Upper lobe of left lung (tissue), 6 donors: Measurements from ENCODE around the gene IPCEF1. TPM values are rescaled to one million over a fixed set of nuclear protein-coding genes. Genes with fewer than 3 reads are reported as not detected.

Experiments
- ATAC-seq, 2 donors: fragments of 200-7000 bp; cut with Tn5 transposase; one replicate each; pipeline ENCODE4 v1.9.1; 2022; ENCODE audit warnings: mild to moderate bottlenecking in 2 of 2, moderate library complexity in 2 of 2; ENCODE audit not compliant: low FRiP score in 2 of 2
- DNase-seq, 2 donors: peaks; one replicate each; pipeline ENCODE4 v3.0.0-alpha.2; 2019 to 2020
- H3K27ac ChIP-seq, 4 donors: fragments of 200-600 bp; sonication (generic); one replicate each; pipeline ENCODE4 v1.5.1; 2016 to 2019
- H3K27me3 ChIP-seq, 4 donors: fragments of 200-600 bp; sonication (generic); one replicate each; pipeline ENCODE4 v1.5.1; 2017 to 2019
- H3K36me3 ChIP-seq, 4 donors: fragments of 200-600 bp; sonication (generic); one replicate each; pipeline ENCODE4 v1.5.1; 2016 to 2019
- H3K4me1 ChIP-seq, 4 donors: fragments of 200-600 bp; sonication (generic); one replicate each; pipeline ENCODE4 v1.5.1; 2018 to 2019
- H3K4me3 ChIP-seq, 4 donors: fragments of 200-600 bp; sonication (generic); one replicate each; pipeline ENCODE4 v1.5.1; 2017 to 2019; ENCODE audit warnings: mild to moderate bottlenecking in 2 of 4, moderate library complexity in 1 of 4
- H3K9me3 ChIP-seq, 4 donors: fragments of 200-600 bp; sonication (generic); one replicate each; pipeline ENCODE4 v1.5.1; 2018 to 2019
- EP300 ChIP-seq, 4 donors: sonication (generic); formaldehyde crosslinking; IDR thresholded peaks; one replicate each; pipeline ENCODE4 v1.5.1; 2017; ENCODE audit warnings: antibody characterized with exemption in 4 of 4, control low read depth in 2 of 4
- POLR2A ChIP-seq, 4 donors: fragments of 450-650 bp; IDR thresholded peaks; one replicate each; pipeline ENCODE4 v1.5.1; 2016 to 2017; ENCODE audit warnings: antibody characterized with exemption in 4 of 4, mild to moderate bottlenecking in 2 of 4
- POLR2AphosphoS5 ChIP-seq, 2 donors: sonication (generic); formaldehyde crosslinking; IDR thresholded peaks; one replicate each; pipeline ENCODE4 v1.5.1; 2017; ENCODE audit warnings: antibody characterized with exemption in 2 of 2
- WGBS, 2 donors: methylation state at CpG; one replicate each; pipeline ENCODE4 v1.1.5; 2017 to 2018; 5-methylcytosine and 5-hydroxymethylcytosine counted together
- total RNA-seq, 6 donors: library from RNA; depleted of rRNA in 4 of 6; stranded (reverse); fragments of >200 nt in 4 of 6; gene quantifications; one replicate each; pipeline versions ENCODE4 v1.1.0 to v1.2.1, GENCODE V29; 2016 to 2021
- TF ChIP-seq, protein P1 (sequence below), 6 experiments: fragments of 450-650 bp in 4 of 6; fragments of 200-600 bp in 2 of 6; sonication (generic) in 2 of 6; IDR thresholded peaks; one replicate each; pipeline ENCODE4 v1.5.1; 2016 to 2019; ENCODE audit warnings: antibody characterized with exemption in 6 of 6
- donor health status: DM: no; HTN: no; CAD: no; lungs with moderate emphysema.
- donor health status: DM: no; HTN: yes; CAD: no; lungs with severe emphysema.

IPCEF1 gene
- total RNA-seq, 6 donors from 2014 or later = 1.0 to 5.5 (median 4.0) TPM

DNA sequence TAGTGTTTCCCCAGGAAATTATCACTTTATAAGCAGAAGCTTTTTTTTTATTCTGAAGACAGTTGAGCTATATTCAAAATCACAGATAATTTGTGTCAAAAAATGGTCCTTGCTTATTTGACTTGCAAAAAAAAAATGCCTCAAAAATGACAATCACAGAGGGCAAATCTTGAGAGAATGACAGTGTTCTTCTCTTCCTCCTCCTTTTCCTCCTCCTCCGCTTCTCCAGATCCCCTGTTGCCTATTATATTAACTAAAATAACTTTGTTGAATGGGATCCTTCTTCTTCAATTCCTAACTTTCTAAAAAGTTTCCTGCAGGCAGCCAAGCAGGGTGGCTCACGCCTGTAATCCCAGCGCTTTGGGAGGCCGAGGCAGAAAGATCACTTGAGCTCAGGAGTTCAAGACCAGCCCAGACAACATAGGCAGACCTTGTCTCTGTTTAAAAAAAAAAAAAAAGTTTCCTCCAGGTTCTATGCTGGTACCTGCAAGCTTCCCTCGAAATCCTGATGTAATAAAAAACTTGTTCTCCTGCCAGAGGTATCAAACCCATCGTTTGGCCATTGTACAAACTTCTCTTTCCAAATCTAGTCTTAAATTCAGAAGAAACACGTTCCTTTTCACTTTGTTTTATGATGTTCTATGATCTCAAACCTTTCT lies 128.6 kb downstream of the IPCEF1 start:
- Histone ChIP-seq H3K9me3 (no peaks in the 10 kb centered on the region), H3K36me3 (no peaks in the 10 kb centered on the region), H3K27me3 (no peaks in the 10 kb centered on the region), H3K4me3 (no peak overlapping the region), H3K4me1 (no peaks in the 10 kb centered on the region), H3K27ac (no peak overlapping the region)
- ATAC-seq (no peak), DNase-seq (no peak)
- WGBS, 2 donors = 90 to 93% methylated on average over 7 of the region's 7 CpGs
- TF ChIP-seq, protein P1, sequence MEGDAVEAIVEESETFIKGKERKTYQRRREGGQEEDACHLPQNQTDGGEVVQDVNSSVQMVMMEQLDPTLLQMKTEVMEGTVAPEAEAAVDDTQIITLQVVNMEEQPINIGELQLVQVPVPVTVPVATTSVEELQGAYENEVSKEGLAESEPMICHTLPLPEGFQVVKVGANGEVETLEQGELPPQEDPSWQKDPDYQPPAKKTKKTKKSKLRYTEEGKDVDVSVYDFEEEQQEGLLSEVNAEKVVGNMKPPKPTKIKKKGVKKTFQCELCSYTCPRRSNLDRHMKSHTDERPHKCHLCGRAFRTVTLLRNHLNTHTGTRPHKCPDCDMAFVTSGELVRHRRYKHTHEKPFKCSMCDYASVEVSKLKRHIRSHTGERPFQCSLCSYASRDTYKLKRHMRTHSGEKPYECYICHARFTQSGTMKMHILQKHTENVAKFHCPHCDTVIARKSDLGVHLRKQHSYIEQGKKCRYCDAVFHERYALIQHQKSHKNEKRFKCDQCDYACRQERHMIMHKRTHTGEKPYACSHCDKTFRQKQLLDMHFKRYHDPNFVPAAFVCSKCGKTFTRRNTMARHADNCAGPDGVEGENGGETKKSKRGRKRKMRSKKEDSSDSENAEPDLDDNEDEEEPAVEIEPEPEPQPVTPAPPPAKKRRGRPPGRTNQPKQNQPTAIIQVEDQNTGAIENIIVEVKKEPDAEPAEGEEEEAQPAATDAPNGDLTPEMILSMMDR (IDR thresholded peaks at IDR 0.05) = no peak
- TF ChIP-seq EP300 (IDR thresholded peaks at IDR 0.05) (no peak), POLR2AphosphoS5 (IDR thresholded peaks at IDR 0.05) (no peak), POLR2A (IDR thresholded peaks at IDR 0.05) (no peak)

GRCh38 chr6:154226461-154226860 lies 130.1 kb downstream of the IPCEF1 start:
- WGBS, 2 donors = 88 to 98% methylated on average over 3 of the region's 3 CpGs
- ATAC-seq (no peak), DNase-seq (no peak)
- Histone ChIP-seq H3K27ac (no peak overlapping the region), H3K4me1 (no peaks in the 10 kb centered on the region), H3K27me3 (no peaks in the 10 kb centered on the region), H3K4me3 (no peak overlapping the region), H3K9me3 (no peaks in the 10 kb centered on the region), H3K36me3 (no peaks in the 10 kb centered on the region)
- TF ChIP-seq POLR2A (IDR thresholded peaks at IDR 0.05) (no peak), EP300 (IDR thresholded peaks at IDR 0.05) (no peak), POLR2AphosphoS5 (IDR thresholded peaks at IDR 0.05) (no peak)
- TF ChIP-seq, protein P1 (IDR thresholded peaks at IDR 0.05) = no peak

GRCh38 chr6:154223296-154223695 lies 133.3 kb downstream of the IPCEF1 start:
- Histone ChIP-seq H3K27ac (no peak overlapping the region), H3K4me3 (no peak overlapping the region), H3K9me3 (no peaks in the 10 kb centered on the region), H3K36me3 (no peaks in the 10 kb centered on the region), H3K27me3 (no peaks in the 10 kb centered on the region), H3K4me1 (no peaks in the 10 kb centered on the region)
- TF ChIP-seq EP300 (IDR thresholded peaks at IDR 0.05) = no peak
- TF ChIP-seq, protein P1 (IDR thresholded peaks at IDR 0.05) = no peak
- no peak for TF ChIP-seq POLR2A (IDR thresholded peaks at IDR 0.05)
- TF ChIP-seq POLR2AphosphoS5 (IDR thresholded peaks at IDR 0.05) = no peak
- ATAC-seq (no peak), DNase-seq (no peak)
- WGBS, 2 donors = 75 to 88% methylated on average over 2 of the region's 2 CpGs

- Histone ChIP-seq H3K4me3 (no peak overlapping the region), H3K9me3 (no peaks in the 10 kb centered on the region), H3K36me3 (no peaks in the 10 kb centered on the region), H3K4me1 (no peaks in the 10 kb centered on the region), H3K27ac (no peak overlapping the region), H3K27me3 (no peaks in the 10 kb centered on the region)
- TF ChIP-seq POLR2AphosphoS5 (IDR thresholded peaks at IDR 0.05) (no peak), POLR2A (IDR thresholded peaks at IDR 0.05) (no peak), EP300 (IDR thresholded peaks at IDR 0.05) (no peak)
- TF ChIP-seq, protein P1 (IDR thresholded peaks at IDR 0.05) = no peak
- WGBS, 2 donors = 73 to 80% methylated on average over 6 of the region's 6 CpGs
- ATAC-seq (no peak), DNase-seq (no peak)
Observed at GRCh38 chr6:154222716-154223115, 133.9 kb downstream of the IPCEF1 start.

DNA sequence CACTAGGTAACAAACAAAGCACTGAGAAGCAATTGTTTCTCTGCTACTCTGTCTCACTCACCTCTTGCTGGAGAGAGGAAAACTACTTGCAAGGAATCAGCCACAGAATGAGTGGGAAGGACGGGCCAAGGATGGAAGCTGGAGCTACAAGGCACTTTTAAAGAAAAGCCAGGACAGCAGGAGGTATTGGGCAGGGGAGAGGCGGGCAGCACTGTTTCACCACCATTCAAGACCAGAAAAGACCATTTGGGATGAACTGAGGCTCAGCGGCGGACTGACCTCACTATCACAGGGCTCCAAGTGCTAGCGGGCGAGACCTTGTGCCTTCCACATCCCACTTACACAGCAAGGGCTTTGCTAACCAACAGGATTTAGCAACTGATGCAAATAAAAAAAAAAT lies 137.4 kb downstream of the IPCEF1 start:
- no peaks in the 10 kb centered on the region for H3K4me1 ChIP-seq
- no peak overlapping the region for H3K4me3 ChIP-seq
- ATAC-seq (no peak), DNase-seq (no peak)
- no peak overlapping the region for H3K27ac ChIP-seq
- H3K9me3 ChIP-seq = no peaks in the 10 kb centered on the region
- 94 to 95% methylated on average over 6 of the region's 6 CpGs for WGBS, 2 donors
- no peaks in the 10 kb centered on the region for H3K36me3 ChIP-seq
- TF ChIP-seq EP300 (IDR thresholded peaks at IDR 0.05) = no peak
- TF ChIP-seq, protein P1 (IDR thresholded peaks at IDR 0.05) = no peak
- TF ChIP-seq POLR2A (IDR thresholded peaks at IDR 0.05) = no peak
- TF ChIP-seq POLR2AphosphoS5 (IDR thresholded peaks at IDR 0.05) = no peak
- H3K27me3 ChIP-seq = no peaks in the 10 kb centered on the region
